DMS 273 (cell line): Measurements from ENCODE around the gene FPR3.
"Not testable (repeated sequence)": the region's sequence is repeated elsewhere in the genome, so short reads cannot be mapped to it uniquely, and the experiment has no call there.

ENCODE experiments used
- DNase-seq: peaks from one replicate; lab custom pipeline; 2025; ENCODE audit not compliant: unreplicated experiment; lab: John Stamatoyannopoulos, UW

The FPR3 gene

GRCh38 chr19:51806571-51806970 is 11.6 kb downstream of the FPR3 start:
- not testable (repeated sequence) for DNase-seq

- no peak for DNase-seq
These were observed 12.2 kb downstream of the FPR3 start for GRCh38 chr19:51807111-51807701.

GRCh38 chr19:51807925-51808324 is 13.0 kb downstream of the FPR3 start:
- DNase-seq, result no peak

- peak; percentile 18 for DNase-seq
These were observed 13.5 kb downstream of the FPR3 start for GRCh38 chr19:51808333-51808986.

- DNase-seq, result no peak
These were observed 14.8 kb downstream of the FPR3 start for GRCh38 chr19:51809787-51810186.

- DNase-seq, result peak; percentile 3
These were observed 15.3 kb downstream of the FPR3 start for GRCh38 chr19:51810223-51810622.

- no peak for DNase-seq
These were observed 16.4 kb downstream of the FPR3 start for GRCh38 chr19:51811344-51811743.

GRCh38 chr19:51815043-51815442 is 20.1 kb downstream of the FPR3 start:
- no peak for DNase-seq

- DNase-seq, result no peak
These were observed 21.8 kb downstream of the FPR3 start for GRCh38 chr19:51816711-51817110.

GRCh38 chr19:51820011-51820410 is 25.1 kb downstream of the FPR3 start:
- no peak for DNase-seq

GRCh38 chr19:51820831-51821446 is 26.0 kb downstream of the FPR3 start:
- no peak for DNase-seq

GRCh38 chr19:51821456-51821855 is 26.5 kb downstream of the FPR3 start:
- no peak for DNase-seq

GRCh38 chr19:51821921-51822320 is 27.0 kb downstream of the FPR3 start:
- DNase-seq, result no peak

GRCh38 chr19:51822325-51822724 is 27.4 kb downstream of the FPR3 start:
- DNase-seq, result no peak

- DNase-seq, result no peak
These were observed 28.0 kb downstream of the FPR3 start for GRCh38 chr19:51822946-51823345.

GRCh38 chr19:51824281-51825005 is 29.5 kb downstream of the FPR3 start:
- no peak for DNase-seq

- no peak for DNase-seq
These were observed 35.3 kb downstream of the FPR3 start for GRCh38 chr19:51830274-51830673.

GRCh38 chr19:51837145-51837544 is 42.2 kb downstream of the FPR3 start:
- no peak for DNase-seq

- DNase-seq, result no peak
These were observed 67.1 kb downstream of the FPR3 start for GRCh38 chr19:51861870-51862622.

- no peak for DNase-seq
These were observed 78.1 kb downstream of the FPR3 start for GRCh38 chr19:51873097-51873496.
